ENCODE data around the gene FGF18. TPM values are rescaled to one million over a fixed set of nuclear protein-coding genes. Genes with fewer than 3 reads are reported as not detected.

The FGF18 gene
- polyA plus RNA-seq, 1 donor from 2014 or later = 1.2 TPM

DNA sequence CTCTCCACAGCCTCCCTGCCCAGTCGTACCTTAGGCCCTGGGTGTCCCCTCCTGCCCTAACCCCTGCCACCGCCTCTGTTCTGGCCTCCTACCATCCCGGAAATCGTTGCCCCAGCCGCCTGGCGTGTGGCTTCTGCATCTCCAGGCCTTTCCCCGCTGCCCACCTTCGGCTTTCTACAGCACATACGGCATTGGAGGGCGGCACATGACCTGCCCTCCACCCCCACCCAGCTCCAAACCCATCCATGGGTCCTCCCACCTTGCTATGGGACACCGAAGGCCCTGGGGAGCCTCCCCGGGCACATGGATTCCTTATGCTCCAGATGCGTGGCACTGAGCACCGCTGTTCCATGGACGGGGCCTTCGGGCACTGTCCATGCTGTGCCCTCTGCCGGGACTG lies 32.0 kb downstream of the FGF18 start:
- H3K27ac ChIP-seq (ENCODE audit: low read length) = no peak overlapping the region
- H3K4me3 ChIP-seq (ENCODE audit: low read length) = no peak overlapping the region
- H3K36me3 ChIP-seq (ENCODE audit: insufficient read depth, low read length) = no peaks in the 10 kb centered on the region
- no peaks in the 10 kb centered on the region for H3K9me3 ChIP-seq (ENCODE audit: low read length)
- no peak overlapping the region for H3K9ac ChIP-seq (ENCODE audit: low read length)
- no peak overlapping the region for H3K4me2 ChIP-seq (ENCODE audit: low read length)
- peaks cover 4% of the 10 kb centered on the region for H3K27me3 ChIP-seq (ENCODE audit: insufficient read depth, low read depth, low read length)
- H3F3A ChIP-seq (ENCODE audit: insufficient read depth, low read length, poor library complexity, severe bottlenecking) = no peaks in the 10 kb centered on the region
- H2AFZ ChIP-seq (ENCODE audit: low read depth, low read length) = no peak overlapping the region
- no peaks in the 10 kb centered on the region for H3K79me2 ChIP-seq (replicated peaks; ENCODE audit: insufficient read depth, low read length)
- H4K20me1 ChIP-seq (ENCODE audit: insufficient read depth) = no peaks in the 10 kb centered on the region
- H3K9me2 ChIP-seq (ENCODE audit: insufficient read depth, low read length) = no peaks in the 10 kb centered on the region
- TF ChIP-seq, protein P1, sequence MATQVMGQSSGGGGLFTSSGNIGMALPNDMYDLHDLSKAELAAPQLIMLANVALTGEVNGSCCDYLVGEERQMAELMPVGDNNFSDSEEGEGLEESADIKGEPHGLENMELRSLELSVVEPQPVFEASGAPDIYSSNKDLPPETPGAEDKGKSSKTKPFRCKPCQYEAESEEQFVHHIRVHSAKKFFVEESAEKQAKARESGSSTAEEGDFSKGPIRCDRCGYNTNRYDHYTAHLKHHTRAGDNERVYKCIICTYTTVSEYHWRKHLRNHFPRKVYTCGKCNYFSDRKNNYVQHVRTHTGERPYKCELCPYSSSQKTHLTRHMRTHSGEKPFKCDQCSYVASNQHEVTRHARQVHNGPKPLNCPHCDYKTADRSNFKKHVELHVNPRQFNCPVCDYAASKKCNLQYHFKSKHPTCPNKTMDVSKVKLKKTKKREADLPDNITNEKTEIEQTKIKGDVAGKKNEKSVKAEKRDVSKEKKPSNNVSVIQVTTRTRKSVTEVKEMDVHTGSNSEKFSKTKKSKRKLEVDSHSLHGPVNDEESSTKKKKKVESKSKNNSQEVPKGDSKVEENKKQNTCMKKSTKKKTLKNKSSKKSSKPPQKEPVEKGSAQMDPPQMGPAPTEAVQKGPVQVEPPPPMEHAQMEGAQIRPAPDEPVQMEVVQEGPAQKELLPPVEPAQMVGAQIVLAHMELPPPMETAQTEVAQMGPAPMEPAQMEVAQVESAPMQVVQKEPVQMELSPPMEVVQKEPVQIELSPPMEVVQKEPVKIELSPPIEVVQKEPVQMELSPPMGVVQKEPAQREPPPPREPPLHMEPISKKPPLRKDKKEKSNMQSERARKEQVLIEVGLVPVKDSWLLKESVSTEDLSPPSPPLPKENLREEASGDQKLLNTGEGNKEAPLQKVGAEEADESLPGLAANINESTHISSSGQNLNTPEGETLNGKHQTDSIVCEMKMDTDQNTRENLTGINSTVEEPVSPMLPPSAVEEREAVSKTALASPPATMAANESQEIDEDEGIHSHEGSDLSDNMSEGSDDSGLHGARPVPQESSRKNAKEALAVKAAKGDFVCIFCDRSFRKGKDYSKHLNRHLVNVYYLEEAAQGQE (IDR thresholded peaks at IDR 0.05; ENCODE audit: borderline replicate concordance) = no peak
- TF ChIP-seq SMC3 (conservative IDR thresholded peaks at IDR 0.05; ENCODE audit: poor library complexity) = no peak
- no peak for TF ChIP-seq EZH2 (IDR thresholded peaks at IDR 0.05; ENCODE audit: borderline replicate concordance, insufficient read depth, low read length, poor library complexity, severe bottlenecking)
- TF ChIP-seq MXI1 (conservative IDR thresholded peaks at IDR 0.05; ENCODE audit: poor library complexity, severe bottlenecking) = no peak
- TF ChIP-seq, protein P2, sequence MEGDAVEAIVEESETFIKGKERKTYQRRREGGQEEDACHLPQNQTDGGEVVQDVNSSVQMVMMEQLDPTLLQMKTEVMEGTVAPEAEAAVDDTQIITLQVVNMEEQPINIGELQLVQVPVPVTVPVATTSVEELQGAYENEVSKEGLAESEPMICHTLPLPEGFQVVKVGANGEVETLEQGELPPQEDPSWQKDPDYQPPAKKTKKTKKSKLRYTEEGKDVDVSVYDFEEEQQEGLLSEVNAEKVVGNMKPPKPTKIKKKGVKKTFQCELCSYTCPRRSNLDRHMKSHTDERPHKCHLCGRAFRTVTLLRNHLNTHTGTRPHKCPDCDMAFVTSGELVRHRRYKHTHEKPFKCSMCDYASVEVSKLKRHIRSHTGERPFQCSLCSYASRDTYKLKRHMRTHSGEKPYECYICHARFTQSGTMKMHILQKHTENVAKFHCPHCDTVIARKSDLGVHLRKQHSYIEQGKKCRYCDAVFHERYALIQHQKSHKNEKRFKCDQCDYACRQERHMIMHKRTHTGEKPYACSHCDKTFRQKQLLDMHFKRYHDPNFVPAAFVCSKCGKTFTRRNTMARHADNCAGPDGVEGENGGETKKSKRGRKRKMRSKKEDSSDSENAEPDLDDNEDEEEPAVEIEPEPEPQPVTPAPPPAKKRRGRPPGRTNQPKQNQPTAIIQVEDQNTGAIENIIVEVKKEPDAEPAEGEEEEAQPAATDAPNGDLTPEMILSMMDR (IDR thresholded peaks at IDR 0.05; ENCODE audit: poor library complexity, severe bottlenecking) = no peak
- TF ChIP-seq RAD21 (conservative IDR thresholded peaks at IDR 0.05) = no peak
- TF ChIP-seq POLR2AphosphoS5 (IDR thresholded peaks at IDR 0.05) = no peak
- no peak for TF ChIP-seq TAF1 (IDR thresholded peaks at IDR 0.05; ENCODE audit: low read depth)
- TF ChIP-seq EP300 (conservative IDR thresholded peaks at IDR 0.05; ENCODE audit: poor library complexity, severe bottlenecking) = no peak

DNA sequence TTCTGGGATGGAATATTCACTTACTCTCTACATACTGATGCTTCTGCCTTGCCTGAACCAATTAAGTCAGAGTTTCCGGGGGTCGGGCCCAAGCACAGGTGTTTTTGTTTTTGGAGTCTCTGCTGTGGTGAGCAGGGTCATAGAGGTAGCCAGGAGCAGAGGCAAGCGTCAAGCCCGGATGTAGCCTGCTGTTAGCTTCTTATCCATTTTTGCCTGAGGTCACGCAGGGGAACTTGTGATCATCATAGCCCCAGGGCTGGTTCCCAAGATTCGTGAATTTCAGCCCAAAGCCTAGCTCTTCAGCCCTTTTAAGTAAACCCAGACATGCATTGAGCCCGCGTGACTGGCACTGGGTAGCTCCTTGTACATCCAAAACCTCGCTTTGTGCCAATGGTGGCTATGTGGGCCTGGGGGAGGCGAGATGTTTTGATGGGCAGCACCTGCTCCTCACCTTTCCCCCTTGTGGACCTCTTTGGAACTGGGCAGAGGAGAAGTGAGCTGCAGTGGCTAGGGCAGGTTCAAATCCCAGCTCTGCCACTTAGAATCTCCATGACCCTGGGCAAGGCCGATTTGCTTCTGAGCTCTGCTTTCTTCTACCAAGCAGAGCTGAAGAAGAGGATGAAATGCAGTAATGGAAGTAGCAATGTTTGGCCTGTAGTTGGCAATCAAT lies 33.7 kb downstream of the FGF18 start:
- H3K36me3 ChIP-seq (ENCODE audit: insufficient read depth, low read length) = no peaks in the 10 kb centered on the region
- H3K4me2 ChIP-seq (ENCODE audit: low read length) = no peak overlapping the region
- H3K79me2 ChIP-seq (replicated peaks; ENCODE audit: insufficient read depth, low read length) = no peaks in the 10 kb centered on the region
- H3K9ac ChIP-seq (ENCODE audit: low read length) = no peak overlapping the region
- no peaks in the 10 kb centered on the region for H3F3A ChIP-seq (ENCODE audit: insufficient read depth, low read length, poor library complexity, severe bottlenecking)
- H3K4me3 ChIP-seq (ENCODE audit: low read length) = no peak overlapping the region
- no peaks in the 10 kb centered on the region for H3K9me2 ChIP-seq (ENCODE audit: insufficient read depth, low read length)
- peaks cover 4% of the 10 kb centered on the region for H3K27me3 ChIP-seq (ENCODE audit: insufficient read depth, low read depth, low read length)
- H3K9me3 ChIP-seq (ENCODE audit: low read length) = no peaks in the 10 kb centered on the region
- H2AFZ ChIP-seq (ENCODE audit: low read depth, low read length) = no peak overlapping the region
- TF ChIP-seq, protein P1 (IDR thresholded peaks at IDR 0.05; ENCODE audit: borderline replicate concordance) = no peak
- TF ChIP-seq TAF1 (IDR thresholded peaks at IDR 0.05; ENCODE audit: low read depth) (no peak), POLR2AphosphoS5 (IDR thresholded peaks at IDR 0.05) (no peak), MXI1 (conservative IDR thresholded peaks at IDR 0.05; ENCODE audit: poor library complexity, severe bottlenecking) (no peak), RAD21 (conservative IDR thresholded peaks at IDR 0.05) (no peak), EZH2 (IDR thresholded peaks at IDR 0.05; ENCODE audit: borderline replicate concordance, insufficient read depth, low read length, poor library complexity, severe bottlenecking) (no peak)
- TF ChIP-seq, protein P2 (IDR thresholded peaks at IDR 0.05; ENCODE audit: poor library complexity, severe bottlenecking) = no peak
- no peak overlapping the region for H3K27ac ChIP-seq (ENCODE audit: low read length)
- H4K20me1 ChIP-seq (ENCODE audit: insufficient read depth) = no peaks in the 10 kb centered on the region

Data from neural cell (in vitro differentiated cells).